Spleen (tissue), 7 donors: ENCODE results near the gene HLCS.

Experiments
- CTCF ChIP-seq, 11 experiments: fragments of 200-600 bp in 7 of 11; fragments of 450-650 bp in 4 of 11; sonication (generic) in 4 of 11; IDR thresholded peaks in 8 of 11; conservative IDR thresholded peaks in 3 of 11; 1 replicate in 7 of 11; 2 replicates in 4 of 11; pipeline versions ENCODE4 v1.4.0 to v1.8.0; 2016 to 2021; ENCODE audit warnings: antibody characterized with exemption in 11 of 11, inconsistent platforms in 4 of 11, mild to moderate bottlenecking in 1 of 11
- POLR2A ChIP-seq, 3 donors: fragments of 450-650 bp; IDR thresholded peaks; one replicate each; pipeline ENCODE4 v1.5.1; 2017; ENCODE audit warnings: antibody characterized with exemption in 3 of 3, mild to moderate bottlenecking in 1 of 3
- POLR2AphosphoS5 ChIP-seq, 3 donors: sonication (generic); formaldehyde crosslinking; IDR thresholded peaks; one replicate each; pipeline ENCODE4 v1.5.1; 2017; ENCODE audit warnings: antibody characterized with exemption in 3 of 3
- donor health status: DM: no; HTN: no; CAD: no; lungs with moderate emphysema.
- donor health status: DM: no; HTN: no; CAD: no.
- donor health status: DM: no; HTN: no; CAD: no.

GRCh38 chr21:36913247-36914169 lies 53.0 kb downstream of the HLCS start:
- TF ChIP-seq CTCF (IDR thresholded peaks at IDR 0.05 in 8 of 11, conservative IDR thresholded peaks at IDR 0.05 in 3 of 11) (no peak), POLR2AphosphoS5 (IDR thresholded peaks at IDR 0.05) (no peak), POLR2A (IDR thresholded peaks at IDR 0.05) (no peak)
